CD4-positive, alpha-beta T cell treated with Interleukin-4 for 4 hours (primary cell): ENCODE results near the gene PALD1.

ENCODE experiments used
- DNase-seq: peaks from one replicate; pipeline ENCODE4 v3.0.0-alpha.2; 2020

Gene PALD1

GRCh38 chr10:70538195-70538520, 59.6 kb downstream of the PALD1 start:
- no peak for DNase-seq

GRCh38 chr10:70538731-70539338, 60.3 kb downstream of the PALD1 start:
- DNase-seq = no peak

GRCh38 chr10:70539471-70539870, 60.9 kb downstream of the PALD1 start:
- DNase-seq = no peak

- no peak for DNase-seq
Observed at GRCh38 chr10:70540089-70540788, 61.7 kb downstream of the PALD1 start.

- DNase-seq = no peak
Observed at GRCh38 chr10:70540789-70541360, 62.3 kb downstream of the PALD1 start.

GRCh38 chr10:70541736-70542564, 63.4 kb downstream of the PALD1 start:
- no peak for DNase-seq

- DNase-seq = no peak
Observed at GRCh38 chr10:70542565-70542938, 64.0 kb downstream of the PALD1 start.

GRCh38 chr10:70543911-70544310, 65.3 kb downstream of the PALD1 start:
- DNase-seq = no peak

GRCh38 chr10:70544431-70545340, 66.1 kb downstream of the PALD1 start:
- DNase-seq = no peak

- no peak for DNase-seq
Observed at GRCh38 chr10:70546584-70546983, 68.0 kb downstream of the PALD1 start.

- DNase-seq = no peak
Observed at GRCh38 chr10:70549351-70549961, 70.9 kb downstream of the PALD1 start.

GRCh38 chr10:70549962-70550458, 71.4 kb downstream of the PALD1 start:
- peak; percentile 72 for DNase-seq

- no peak for DNase-seq
Observed at GRCh38 chr10:70550459-70550858, 71.9 kb downstream of the PALD1 start.

GRCh38 chr10:70551466-70551865, 72.9 kb downstream of the PALD1 start:
- DNase-seq = no peak

GRCh38 chr10:70551971-70552422, 73.4 kb downstream of the PALD1 start:
- DNase-seq = no peak

- no peak for DNase-seq
Observed at GRCh38 chr10:70552586-70552985, 74.0 kb downstream of the PALD1 start.

- no peak for DNase-seq
Observed at GRCh38 chr10:70555371-70555770, 76.8 kb downstream of the PALD1 start.

GRCh38 chr10:70557086-70557845, 78.7 kb downstream of the PALD1 start:
- DNase-seq = no peak

GRCh38 chr10:70557876-70558275, 79.3 kb downstream of the PALD1 start:
- no peak for DNase-seq

- DNase-seq = no peak
Observed at GRCh38 chr10:70558295-70558694, 79.7 kb downstream of the PALD1 start.
